Progenitor cell of endocrine pancreas (in vitro differentiated cells): ENCODE results near the gene WDR20. TPM values are rescaled to one million over a fixed set of nuclear protein-coding genes. Genes with fewer than 3 reads are reported as not detected.
"Not testable (repeated sequence)": the region's sequence is repeated elsewhere in the genome, so short reads cannot be mapped to it uniquely, and the experiment has no call there.

Source experiments
- DNase-seq: peaks from one replicate; pipeline ENCODE4 v3.0.0; 2021; ENCODE audit warnings: low spot score; ENCODE audit not compliant: unreplicated experiment
- H3K27ac Mint-ChIP-seq: 2 replicates; pipeline ENCODE4 v1.8.0; 2021; ENCODE audit warnings: mild to moderate bottlenecking, moderate library complexity, mixed read lengths
- H3K27me3 Mint-ChIP-seq: 2 replicates; pipeline ENCODE4 v1.8.0; 2021; ENCODE audit warnings: mixed read lengths
- H3K36me3 Mint-ChIP-seq: 2 replicates; pipeline ENCODE4 v1.8.0; 2022; ENCODE audit warnings: mixed read lengths; ENCODE audit not compliant: insufficient read depth
- H3K4me1 Mint-ChIP-seq: 2 replicates; pipeline ENCODE4 v1.8.0; 2021; ENCODE audit warnings: low read depth, mixed read lengths
- H3K4me3 Mint-ChIP-seq: 2 replicates; pipeline ENCODE4 v1.8.0; 2021; ENCODE audit warnings: low read depth, mild to moderate bottlenecking, moderate library complexity, mixed read lengths
- H3K9me3 Mint-ChIP-seq: 2 replicates; pipeline ENCODE4 v1.8.0; 2021; ENCODE audit warnings: low read depth, mixed read lengths
- CTCF ChIP-seq: fragments of 200-600 bp; sonication (generic); IDR thresholded peaks from one replicate; pipeline ENCODE4 v1.5.0; 2021; ENCODE audit warnings: antibody characterized with exemption, mild to moderate bottlenecking; ENCODE audit not compliant: unreplicated experiment
- total RNA-seq: library from RNA; stranded (reverse); gene quantifications from 2 replicates; pipeline ENCODE4 v1.2.1, GENCODE V29; 2021

WDR20 gene
- total RNA-seq, 1 donor from 2014 or later = 34.9 TPM

DNA sequence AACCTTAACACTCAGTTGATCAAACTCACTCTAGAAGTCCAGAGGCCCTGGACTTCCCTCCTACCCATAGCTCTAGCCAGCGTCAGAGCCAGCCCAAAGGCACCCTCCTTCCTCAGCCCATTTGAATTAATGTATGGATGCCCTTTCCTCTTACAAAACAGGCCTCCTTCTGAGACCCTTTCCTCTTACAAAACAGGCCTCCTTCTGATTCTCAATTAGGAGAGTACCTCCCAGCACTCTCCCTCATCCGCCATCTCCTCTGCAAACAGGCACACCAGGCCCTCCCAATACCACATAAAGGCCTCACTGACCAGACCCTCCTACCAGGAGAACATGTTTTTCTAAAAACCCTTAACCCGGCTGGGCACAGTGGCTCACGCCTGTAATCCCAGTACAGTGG lies 99.5 kb downstream of the WDR20 start:
- no peak for TF ChIP-seq CTCF
- Mint-ChIP-seq H3K9me3 (no peaks in the 10 kb centered on the region), H3K27me3 (no peaks in the 10 kb centered on the region), H3K36me3 (no peaks in the 10 kb centered on the region), H3K27ac (no peak overlapping the region), H3K4me3 (no peak overlapping the region), H3K4me1 (no peaks in the 10 kb centered on the region)
- DNase-seq = no peak

GRCh38 chr14:102240481-102240880 lies 100.8 kb downstream of the WDR20 start:
- H3K9me3 Mint-ChIP-seq, H3K4me3 Mint-ChIP-seq, H3K27me3 Mint-ChIP-seq, H3K36me3 Mint-ChIP-seq, H3K4me1 Mint-ChIP-seq, DNase-seq: not testable (repeated sequence)
- H3K27ac Mint-ChIP-seq = peak overlapping the region; percentile 22

DNA sequence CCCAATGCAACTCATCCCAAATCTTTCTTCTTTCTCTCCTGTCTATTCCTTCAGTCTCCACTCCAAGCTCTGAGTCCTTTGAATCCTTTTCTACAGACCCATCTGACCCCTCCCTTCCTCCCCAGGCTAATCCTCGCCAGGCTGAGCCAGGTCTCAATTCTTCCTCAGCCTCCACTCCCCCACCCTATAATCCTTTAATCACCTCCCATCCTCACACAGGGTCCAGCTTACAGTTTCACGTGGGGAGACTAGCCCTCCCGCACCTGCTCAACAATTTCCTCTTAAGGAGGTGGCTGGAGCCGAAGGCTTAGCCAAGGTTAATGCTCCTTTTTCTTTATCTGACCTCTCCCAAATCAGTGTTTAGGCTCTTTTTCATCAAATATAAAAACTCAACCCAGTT lies 101.5 kb downstream of the WDR20 start:
- Mint-ChIP-seq H3K36me3 (no peaks in the 10 kb centered on the region), H3K27me3 (no peaks in the 10 kb centered on the region), H3K4me3 (no peak overlapping the region), H3K9me3 (no peaks in the 10 kb centered on the region), H3K27ac (no peak overlapping the region), H3K4me1 (no peaks in the 10 kb centered on the region)
- no peak for DNase-seq
- TF ChIP-seq CTCF = no peak

DNA sequence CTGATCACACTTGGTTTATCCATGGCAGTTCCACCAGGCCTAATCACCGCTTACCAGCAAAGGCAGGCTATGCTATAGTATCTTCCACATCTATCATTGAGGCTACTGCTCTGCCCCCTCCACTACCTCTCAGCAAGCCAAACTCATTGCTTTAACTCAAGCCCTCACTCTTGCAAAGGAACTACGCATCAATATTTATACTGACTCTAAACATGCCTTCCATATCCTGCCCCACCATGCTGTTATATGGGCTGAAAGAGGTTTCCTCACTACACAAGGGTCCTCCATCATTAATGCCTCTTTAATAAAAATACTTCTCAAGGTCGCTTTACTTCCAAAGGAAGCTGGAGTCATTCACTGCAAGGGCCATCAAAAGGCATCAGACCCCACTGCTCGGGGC lies 104.1 kb downstream of the WDR20 start:
- H3K4me1 Mint-ChIP-seq, H3K27me3 Mint-ChIP-seq, H3K27ac Mint-ChIP-seq, H3K36me3 Mint-ChIP-seq, H3K4me3 Mint-ChIP-seq, DNase-seq, H3K9me3 Mint-ChIP-seq: not testable (repeated sequence)

DNA sequence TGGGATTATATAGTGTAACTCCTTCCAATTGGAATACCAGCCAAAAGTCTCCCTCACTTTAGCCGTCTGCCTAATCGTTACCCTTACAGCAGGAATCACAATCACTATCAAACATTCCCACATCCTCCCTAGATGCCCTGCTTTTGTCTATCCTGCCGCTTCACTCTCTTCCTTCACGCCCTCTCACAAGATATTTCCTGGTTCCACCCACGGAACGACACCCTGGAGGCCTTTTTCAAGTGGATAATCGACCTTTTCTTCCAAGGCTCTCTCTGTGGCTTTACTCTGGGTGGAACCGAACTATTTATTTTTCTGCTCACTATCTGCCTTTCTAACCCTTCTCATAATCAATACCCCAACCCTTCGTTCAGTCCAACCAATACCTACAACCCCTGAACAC lies 106.4 kb downstream of the WDR20 start:
- Mint-ChIP-seq H3K4me1 (peaks cover 4% of the 10 kb centered on the region), H3K36me3 (no peaks in the 10 kb centered on the region), H3K27me3 (no peaks in the 10 kb centered on the region), H3K27ac (no peak overlapping the region), H3K9me3 (no peaks in the 10 kb centered on the region), H3K4me3 (no peak overlapping the region)
- TF ChIP-seq CTCF = no peak
- DNase-seq = no peak

DNA sequence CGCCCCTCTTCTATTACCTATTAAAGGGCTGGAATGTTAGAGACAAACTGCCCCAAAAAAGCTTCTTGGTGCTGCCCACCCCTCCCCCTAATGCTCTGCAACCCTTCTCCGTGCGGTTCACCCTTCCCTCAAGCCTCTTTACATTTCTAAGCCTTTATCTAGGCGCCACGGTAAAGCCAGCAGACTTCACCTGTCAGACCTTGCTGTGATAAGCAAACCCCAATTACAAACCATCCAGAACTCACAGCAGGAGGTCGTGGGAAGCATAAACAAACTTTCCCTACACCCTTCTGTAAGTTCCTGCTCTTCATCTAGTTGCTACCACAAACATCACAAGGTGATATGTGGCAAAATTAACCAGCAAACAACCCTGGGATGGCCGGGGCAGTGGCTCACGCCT lies 108.4 kb downstream of the WDR20 start:
- Mint-ChIP-seq H3K4me1 (peaks cover 4% of the 10 kb centered on the region), H3K27me3 (no peaks in the 10 kb centered on the region), H3K36me3 (no peaks in the 10 kb centered on the region), H3K9me3 (no peaks in the 10 kb centered on the region), H3K4me3 (no peak overlapping the region), H3K27ac (no peak overlapping the region)
- no peak for DNase-seq
- no peak for TF ChIP-seq CTCF

DNA sequence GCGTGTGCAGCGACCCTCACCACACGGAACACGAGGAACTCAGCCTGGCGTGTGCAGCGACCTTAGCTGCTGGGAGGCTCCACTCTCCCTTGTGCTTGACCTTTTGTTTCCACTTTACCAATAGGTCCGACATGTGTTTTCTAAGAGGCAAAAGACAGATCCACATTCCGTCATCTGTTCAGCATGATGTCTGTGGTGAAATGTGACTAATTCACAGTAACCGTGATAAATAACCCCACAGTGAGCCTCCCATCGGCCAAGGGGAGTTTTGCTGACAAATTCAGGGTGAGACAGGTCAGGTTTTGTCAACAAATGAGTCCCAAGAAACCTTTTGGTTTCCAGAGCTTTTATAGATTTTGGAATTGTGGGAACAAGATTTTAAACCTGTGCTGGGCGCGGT lies 109.3 kb downstream of the WDR20 start:
- H3K4me3 Mint-ChIP-seq = no peak overlapping the region
- no peaks in the 10 kb centered on the region for H3K27me3 Mint-ChIP-seq
- no peak for DNase-seq
- H3K9me3 Mint-ChIP-seq = no peaks in the 10 kb centered on the region
- peaks cover 4% of the 10 kb centered on the region for H3K4me1 Mint-ChIP-seq
- no peak for TF ChIP-seq CTCF
- H3K27ac Mint-ChIP-seq = no peak overlapping the region
- H3K36me3 Mint-ChIP-seq = no peaks in the 10 kb centered on the region
